Measurements from ENCODE around the gene GPR142. TPM values are rescaled to one million over a fixed set of nuclear protein-coding genes. Genes with fewer than 3 reads are reported as not detected.

The GPR142 gene
- total and polyA plus RNA-seq, 2 of the 8 experiments (the other 6 are each of a cell fraction or from before 2014, with no cell fraction given), result 0.05 TPM; not detected in 1

- Histone ChIP-seq H2BK12ac (ENCODE audit: low read depth, low read length) (no peak overlapping the region), H4K8ac (ENCODE audit: extremely low read depth, insufficient read depth, low read length) (no peak overlapping the region), H3K56ac (replicated peaks; ENCODE audit: insufficient read length, low read depth, low read length) (no peak overlapping the region), H3K14ac (ENCODE audit: insufficient read length) (no peak overlapping the region), H2AK5ac (ENCODE audit: low read depth, low read length) (no peak overlapping the region), H3K36me3 (ENCODE audit: control insufficient read depth in 2 of 4, insufficient read depth in 4 of 4, low read length in 3 of 4) (no peaks in the 10 kb centered on the region), H4K20me1 (replicated peaks in 1 of 2; ENCODE audit: control insufficient read depth in 1 of 2, insufficient read depth in 2 of 2, low read length in 2 of 2) (peaks cover 0 to 3% of the 10 kb centered on the region in 2 experiments), H3K9ac (replicated peaks in 1 of 4; ENCODE audit: extremely low read depth in 1 of 4, low read depth in 3 of 4, low read length in 3 of 4) (no peak overlapping the region), H3K4me1 (replicated peaks in 1 of 4; ENCODE audit: control insufficient read depth in 3 of 4, insufficient read depth in 4 of 4, low read length in 3 of 4) (peaks cover 0 to 18% (median 10%) of the 10 kb centered on the region in 4 experiments; a peak in 6 of 7 replicates), H3K27ac (ENCODE audit: low read depth, low read length) (no peak overlapping the region), H3K79me2 (ENCODE audit: control insufficient read depth in 1 of 2, insufficient read depth in 2 of 2, low read length in 2 of 2) (no peaks in the 10 kb centered on the region), H3K9me3 (ENCODE audit: insufficient read depth in 2 of 2, low read depth in 1 of 2, low read length in 1 of 2) (no peaks in the 10 kb centered on the region), H3K27me3 (replicated peaks in 1 of 4; ENCODE audit: control insufficient read depth in 3 of 4, extremely low read depth in 1 of 4, insufficient read depth in 3 of 4, low read length in 3 of 4) (peaks cover 7 to 24% (median 20%) of the 10 kb centered on the region in 4 experiments), H2BK20ac (ENCODE audit: low read length) (no peak overlapping the region), H3K18ac (ENCODE audit: extremely low read depth, low read length) (no peak overlapping the region), H4K91ac (replicated peaks; ENCODE audit: insufficient read length, low read length) (no peak overlapping the region), H2AFZ (ENCODE audit: low read length) (no peak overlapping the region), H3K4me3 (ENCODE audit: extremely low read depth in 1 of 4, insufficient read depth in 2 of 4, low read depth in 3 of 4, low read length in 4 of 4) (no peak overlapping the region), H3K23ac (ENCODE audit: insufficient read length) (no peak overlapping the region), H2BK120ac (replicated peaks; ENCODE audit: low read depth, low read length) (no peak overlapping the region), H3K79me1 (ENCODE audit: low read depth, low read length) (no peaks in the 10 kb centered on the region), H3K4ac (replicated peaks; ENCODE audit: insufficient read length, low read depth, low read length) (no peak overlapping the region), H3K4me2 (ENCODE audit: insufficient read depth in 1 of 2, low read depth in 2 of 2, low read length in 2 of 2) (no peak overlapping the region), H4K5ac (ENCODE audit: insufficient read length, low read depth, low read length) (no peak overlapping the region), H3K23me2 (ENCODE audit: low read depth, low read length) (peaks cover 2% of the 10 kb centered on the region; the same call in 1 of the 2 replicates), H2BK15ac (ENCODE audit: low read length) (no peak overlapping the region), H2BK5ac (ENCODE audit: low read depth, low read length) (no peak overlapping the region)
- WGBS, 2 experiments (ENCODE audit: extremely low coverage in 1 of 2, insufficient coverage in 1 of 2, insufficient read length in 1 of 2, insufficient replicate concordance in 2 of 2, low coverage in 1 of 2, low lambda C conversion rate in 2 of 2, missing lambda C conversion rate in 1 of 2), result 96% methylated on average over 14 of the region's 14 CpGs; no CpG with 5 or more reads in 1 of the 2 experiments
- TF ChIP-seq BACH1 (IDR thresholded peaks at IDR 0.05; ENCODE audit: low read length) (no peak), EZH2 (IDR thresholded peaks at IDR 0.05; ENCODE audit: low read depth, low read length, severe bottlenecking) (no peak), TCF12 (IDR thresholded peaks at IDR 0.05; ENCODE audit: low read depth, low read length) (no peak), SIRT6 (IDR thresholded peaks at IDR 0.05; ENCODE audit: low read length) (no peak), RFX5 (IDR thresholded peaks at IDR 0.05; ENCODE audit: borderline replicate concordance, low read depth, low read length) (no peak), ATF2 (IDR thresholded peaks at IDR 0.05; ENCODE audit: low read length) (no peak)
- DNase-seq (ENCODE audit: low read depth in 1 of 2, low spot score in 2 of 2) (no peak), FAIRE-seq (no peak)
- ChIA-PET POLR2A (ENCODE audit: partially characterized antibody) (interaction anchor here (1.2 kb wide), 1 partner anchor 143 kb away, joined by 3 read pairs; no protein-coding TSS in a partner anchor), CTCF (ENCODE audit: partially characterized antibody) (interaction anchor here (0.8 to 11.2 kb wide), 13 partner anchors 8 to 119 kb away, joined by 3 to 114 read pairs (median 5); partner anchors contain the start of genes BTBD17, CD300A and GPR142)
These were observed 19.7 kb upstream of the GPR142 start for GRCh38 chr17:74347646-74348045.

Data from H1 (cell line).